GM19468 (cell line): ENCODE measurements around the gene CTNNB1.
"Not testable (repeated sequence)": the region's sequence is repeated elsewhere in the genome, so short reads cannot be mapped to it uniquely, and the experiment has no call there.

ENCODE experiments used
- ATAC-seq: cut with Tn5 transposase; IDR thresholded peaks from one replicate; pipeline ENCODE4 v1.9.1; 2021; ENCODE audit warnings: mild to moderate bottlenecking, moderate library complexity, moderate number of reproducible peaks; ENCODE audit not compliant: unreplicated experiment; ENCODE audit errors: extremely low read depth

Gene CTNNB1

DNA sequence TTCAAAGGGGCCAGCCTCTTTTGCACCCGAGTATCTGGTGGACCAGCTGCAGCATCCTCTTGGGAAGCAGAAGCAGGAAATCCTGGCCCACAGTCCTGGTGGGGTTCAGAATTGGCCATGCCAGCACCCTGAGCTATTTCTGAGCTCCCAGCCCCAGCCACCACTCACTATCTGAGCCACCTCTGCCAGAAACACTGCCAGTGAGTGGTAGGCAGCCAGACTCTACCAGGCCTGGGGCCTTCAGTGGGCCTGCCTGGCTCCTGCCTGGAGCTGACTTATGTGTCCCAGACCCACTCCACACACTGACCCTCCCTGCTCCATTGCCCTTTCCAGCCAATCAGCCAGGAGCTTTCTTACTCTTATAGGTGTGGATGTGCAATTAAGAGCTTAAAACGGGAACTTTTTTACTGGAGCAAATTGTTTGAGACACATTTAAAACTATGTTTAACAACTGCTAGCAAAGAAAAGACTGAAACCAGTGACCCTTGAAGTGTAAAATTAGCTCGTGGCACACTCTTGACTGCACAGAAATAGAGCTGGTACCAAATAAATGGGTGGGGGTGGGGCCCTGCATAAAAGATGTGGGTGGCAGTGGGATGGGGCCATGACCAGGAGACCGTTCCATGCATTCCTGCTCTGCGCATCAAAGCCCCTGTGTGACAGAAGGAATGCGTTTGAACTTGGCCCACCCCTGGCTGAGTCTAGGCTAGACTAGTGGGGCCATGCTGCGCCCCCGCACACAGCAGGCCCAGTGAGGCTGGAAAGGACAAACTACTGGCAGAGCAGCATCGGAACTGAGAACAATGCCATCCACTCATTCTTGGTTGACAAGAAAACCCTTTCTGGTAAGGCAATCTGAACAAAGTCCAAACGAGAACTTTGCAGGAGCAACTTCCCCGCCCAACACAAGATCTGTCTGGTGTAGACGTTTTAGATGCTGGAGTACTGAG is 48.0 kb downstream of the CTNNB1 start:
- ATAC-seq: no peak

GRCh38 chr3:41248525-41248924 is 49.2 kb downstream of the CTNNB1 start:
- ATAC-seq: no peak

DNA sequence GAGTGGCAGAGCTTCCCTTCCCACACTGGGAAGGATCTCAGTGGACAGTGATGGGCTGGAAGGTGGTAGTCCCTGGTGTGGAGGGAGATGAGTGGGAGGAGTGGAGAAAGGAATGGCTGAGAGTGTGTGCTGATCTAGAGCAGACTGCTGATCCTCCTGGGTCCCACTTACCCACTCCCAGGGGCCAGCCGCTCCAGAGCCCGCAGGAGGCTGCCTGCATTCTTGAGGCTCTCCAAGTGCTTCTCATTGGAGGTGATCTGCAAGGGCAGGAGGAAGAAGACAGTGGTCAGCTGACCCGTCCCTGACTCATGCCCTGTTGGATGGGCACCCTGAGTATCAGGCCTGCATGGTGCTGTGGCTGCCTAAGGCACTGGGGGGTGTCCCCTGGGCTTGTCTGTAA is 50.0 kb downstream of the CTNNB1 start:
- no peak for ATAC-seq

DNA sequence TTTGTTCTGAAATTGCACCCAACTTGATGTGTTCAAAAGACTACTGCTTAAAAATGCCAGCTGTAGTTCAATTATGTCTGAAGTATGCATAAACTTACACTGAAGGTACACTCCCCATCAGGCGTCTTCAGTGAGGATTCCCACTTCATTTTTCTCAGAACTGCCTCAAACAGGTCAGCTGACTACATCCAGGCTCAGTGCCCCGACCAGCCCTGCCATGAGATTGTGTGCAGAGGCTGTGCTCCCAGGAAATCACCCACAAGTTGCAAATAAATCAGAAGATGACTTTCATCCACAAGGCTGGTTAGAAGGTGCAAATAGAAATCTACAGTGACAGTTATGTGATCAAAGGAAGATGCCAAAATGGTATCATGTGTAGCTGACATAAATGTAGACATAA is 51.5 kb downstream of the CTNNB1 start:
- ATAC-seq: no peak

DNA sequence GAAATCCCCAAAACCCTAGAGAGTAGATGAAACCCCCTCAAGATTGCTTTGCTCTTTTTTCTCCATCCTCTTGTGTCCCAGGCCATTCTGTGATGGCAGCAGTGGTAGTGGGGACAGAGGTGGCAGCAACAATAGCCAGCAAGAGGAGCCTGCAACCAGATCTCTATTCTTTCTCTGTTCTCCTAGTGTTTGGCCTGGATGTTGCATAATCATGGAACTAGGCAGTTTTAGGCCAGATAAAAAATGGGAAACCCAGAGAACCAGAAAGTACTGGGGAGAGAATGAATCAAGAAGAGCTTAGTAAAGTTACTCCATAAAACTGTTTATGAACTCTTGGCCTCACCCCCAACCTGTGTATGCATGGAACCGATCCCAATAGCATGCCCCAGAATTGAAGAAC is 52.3 kb downstream of the CTNNB1 start:
- ATAC-seq: no peak

DNA sequence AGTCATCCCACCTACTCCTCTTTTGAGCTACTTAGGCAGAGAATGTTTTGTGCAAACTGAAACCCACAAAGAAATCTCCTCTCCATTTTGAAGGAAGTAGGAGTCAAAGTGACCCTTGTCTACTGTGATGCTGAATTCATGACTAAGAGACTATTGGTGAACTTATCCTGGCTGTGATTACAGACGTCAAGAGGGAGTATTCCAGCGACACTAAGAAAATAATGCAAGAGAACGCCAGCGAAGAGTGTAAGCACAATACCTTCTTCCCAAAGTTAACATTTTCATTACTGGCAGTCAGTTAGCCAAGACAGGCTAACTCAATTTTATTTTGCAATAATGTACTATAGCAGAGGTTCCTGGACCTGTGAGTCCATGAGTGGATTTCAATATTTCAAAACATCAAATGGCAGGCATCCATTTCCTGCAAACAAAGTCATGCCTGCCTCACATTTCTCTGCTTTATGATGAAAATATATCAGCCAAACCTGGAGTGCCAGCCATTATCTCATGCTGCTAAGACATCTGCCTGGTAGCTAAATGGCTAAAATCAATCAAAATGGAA is 59.0 kb downstream of the CTNNB1 start:
- no peak for ATAC-seq

DNA sequence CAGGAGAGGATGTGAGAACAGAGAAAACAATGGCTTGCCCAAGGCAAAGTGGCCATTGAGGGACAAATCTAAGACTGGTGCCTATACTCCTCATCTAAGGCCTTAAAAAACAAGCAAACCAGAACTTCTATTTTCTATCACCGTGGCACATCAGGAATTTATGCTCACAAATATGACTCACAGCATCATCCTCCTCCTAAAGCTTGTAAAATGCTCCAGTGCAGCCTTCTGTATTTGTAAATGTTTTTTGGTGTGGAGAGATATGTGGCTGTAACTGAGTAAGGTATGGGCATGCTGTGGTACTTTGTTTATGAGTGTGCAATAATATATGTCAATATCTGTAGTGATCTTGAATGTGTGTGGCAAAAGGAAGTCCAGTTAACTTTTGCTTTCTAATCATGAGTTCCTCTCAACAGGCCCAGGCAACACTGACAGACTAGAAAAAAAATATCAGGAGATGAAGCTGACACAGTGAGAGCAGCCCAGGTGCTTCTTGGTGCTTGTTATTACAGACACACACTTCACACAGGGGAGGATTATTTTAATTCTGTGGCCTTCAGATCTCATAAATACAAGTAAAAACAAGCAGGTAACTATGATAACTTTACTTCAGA is 60.3 kb downstream of the CTNNB1 start:
- no peak for ATAC-seq

DNA sequence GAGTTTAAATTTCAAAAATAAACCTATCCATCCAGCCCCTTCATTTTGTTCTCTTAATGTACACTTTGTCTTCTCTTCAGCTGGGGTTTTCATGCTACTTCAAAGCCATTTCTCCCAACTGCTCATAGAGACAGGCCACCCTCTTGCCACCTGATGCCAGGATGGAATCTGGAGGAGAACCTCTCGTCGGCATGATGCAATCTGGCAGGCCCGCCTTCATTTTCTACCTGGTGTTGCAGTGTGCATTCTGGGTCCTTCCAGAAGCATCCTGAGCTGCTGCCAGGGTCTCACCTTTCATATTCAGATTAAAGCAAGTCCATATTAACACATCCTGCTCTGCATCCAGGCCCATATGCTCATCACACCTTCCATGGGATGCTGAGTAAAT is 60.8 kb downstream of the CTNNB1 start:
- ATAC-seq: no peak

GRCh38 chr3:41265011-41265545 is 65.8 kb downstream of the CTNNB1 start:
- no peak for ATAC-seq

- no peak for ATAC-seq
Measured at GRCh38 chr3:41265823-41266273, 66.5 kb downstream of the CTNNB1 start.

GRCh38 chr3:41267975-41268640 is 68.8 kb downstream of the CTNNB1 start:
- ATAC-seq: no peak

GRCh38 chr3:41272667-41273066 is 73.4 kb downstream of the CTNNB1 start:
- no peak for ATAC-seq

DNA sequence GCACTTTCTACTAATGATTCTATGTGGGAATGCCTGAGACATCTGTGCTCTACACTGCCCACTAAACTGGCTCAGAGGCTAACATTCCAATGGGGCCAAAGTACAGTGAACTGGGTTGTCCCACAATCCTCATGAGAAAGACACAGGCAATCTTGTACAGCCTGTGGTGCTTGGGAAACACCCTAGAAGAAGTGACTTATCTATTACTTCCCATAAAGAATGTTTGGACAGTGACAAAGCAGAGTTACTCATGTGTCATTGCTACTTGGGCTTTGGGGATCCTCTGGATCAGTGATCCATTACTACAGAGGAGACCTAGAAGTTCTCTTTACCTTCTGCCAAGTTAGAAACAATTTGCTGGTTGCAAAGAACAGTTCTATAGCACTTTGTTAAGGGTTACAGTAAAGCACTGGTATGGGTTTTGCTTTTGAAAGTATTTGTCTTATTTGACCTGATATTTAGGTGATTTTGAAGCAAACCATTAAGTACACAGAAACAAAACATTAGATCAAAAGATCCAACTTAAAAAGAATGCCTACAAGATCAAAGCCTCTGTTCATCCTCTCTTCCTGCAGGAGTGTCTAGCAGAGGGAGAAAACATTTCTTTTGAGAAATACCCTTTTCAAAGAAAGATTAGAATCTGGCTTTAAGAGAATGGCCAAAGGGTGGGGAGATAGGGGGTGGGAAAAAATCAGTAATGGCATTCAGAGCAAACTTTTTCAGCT is 75.8 kb downstream of the CTNNB1 start:
- no peak for ATAC-seq

- ATAC-seq: no peak
Measured at GRCh38 chr3:41276191-41276590, 76.9 kb downstream of the CTNNB1 start.

DNA sequence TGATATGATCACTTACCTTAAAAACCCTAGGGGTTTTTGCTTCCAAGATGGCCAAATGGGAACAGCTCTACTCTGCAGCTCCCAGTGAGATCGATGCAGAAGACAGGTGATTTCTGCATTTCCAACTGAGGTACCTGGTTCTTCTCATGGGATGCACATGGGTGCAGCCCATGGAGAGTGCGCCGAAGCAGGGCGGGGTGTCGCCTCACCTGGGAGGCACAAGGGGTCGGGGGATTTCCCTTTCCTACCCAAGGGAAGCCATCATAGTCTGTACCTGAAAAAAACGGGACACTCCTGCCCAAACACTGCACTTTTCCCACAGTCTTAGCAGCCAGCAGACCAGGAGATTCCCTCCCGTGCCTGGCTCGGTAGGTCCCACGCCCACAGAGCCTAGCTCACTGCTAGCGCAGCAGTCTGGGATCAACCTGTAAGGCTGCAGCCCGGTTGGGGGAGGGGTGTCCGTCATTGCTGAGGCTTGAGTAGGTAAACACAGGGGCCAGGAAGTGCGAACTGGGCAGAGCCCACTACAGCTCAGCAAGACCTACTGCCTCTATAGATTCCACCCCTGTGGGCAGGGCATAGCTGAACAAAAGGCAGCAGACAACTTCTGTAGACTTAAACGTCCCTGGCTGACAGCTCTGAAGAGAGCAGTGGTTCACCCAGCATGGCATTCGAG is 78.6 kb downstream of the CTNNB1 start:
- ATAC-seq: no peak

- ATAC-seq: not testable (repeated sequence)
Measured at GRCh38 chr3:41284934-41285333, 85.6 kb downstream of the CTNNB1 start.

DNA sequence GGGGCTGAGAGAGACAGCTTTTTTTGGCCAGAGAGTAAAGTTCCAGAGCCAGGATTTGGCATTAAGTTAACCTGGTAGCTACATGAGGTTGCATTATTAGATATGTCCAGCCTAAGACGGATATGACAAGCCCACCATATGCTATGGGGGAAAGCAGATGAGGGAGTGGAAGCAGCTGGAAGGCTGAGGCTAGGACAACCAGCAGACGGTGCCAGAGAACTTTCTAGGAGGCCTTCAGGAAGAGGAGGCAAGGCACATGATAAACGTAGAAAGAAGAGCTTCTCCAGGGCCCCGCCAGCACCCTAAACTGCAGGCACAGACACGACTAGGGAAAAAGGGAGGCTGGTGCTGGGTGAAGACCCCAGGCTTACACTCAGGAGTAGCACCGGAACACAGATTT is 87.0 kb downstream of the CTNNB1 start:
- no peak for ATAC-seq

- no peak for ATAC-seq
Measured at GRCh38 chr3:41288785-41289184, 89.5 kb downstream of the CTNNB1 start.
